A673 (cell line): ENCODE data around the gene ASPSCR1. TPM values are rescaled to one million over a fixed set of nuclear protein-coding genes. Genes with fewer than 3 reads are reported as not detected.

Experiments used
- BruUV-seq: library from RNA; stranded (reverse); fragments of 400-500 nt; replicated peaks from 2 replicates; lab custom pipeline; 2021; lab: Mats Ljungman, UMichigan
- CTCF ChIA-PET: fragments of 300-600 bp; sonication (Branson Sonifier 250); formaldehyde crosslinking; loops from one replicate; lab custom pipeline; 2022; ENCODE audit warnings: antibody characterized with exemption; lab: Charles Lee
- POLR2A ChIA-PET: fragments of 300-600 bp; sonication (Branson Sonifier 250); formaldehyde crosslinking; loops from one replicate; lab custom pipeline; 2022; ENCODE audit warnings: antibody characterized with exemption; ENCODE audit not compliant: low non-redundant PET; lab: Charles Lee
- DNase-seq: peaks from one replicate; pipeline ENCODE4 v3.0.0-alpha.2; 2015; ENCODE audit warnings: low spot score
- H3K27ac ChIP-seq: fragments of 200-600 bp; sonication (generic); 2 replicates; pipeline ENCODE4 v1.5.1; 2016; ENCODE audit warnings: mixed run types, low read depth, mild to moderate bottlenecking, mixed read lengths, antibody characterized with exemption, low read length; ENCODE audit not compliant: poor library complexity, severe bottlenecking
- H3K27me3 ChIP-seq: fragments of 200-600 bp; sonication (generic); replicated peaks from 2 replicates; pipeline ENCODE4 v1.6.1; 2017; ENCODE audit warnings: mixed run types, low read depth, mild to moderate bottlenecking, mixed read lengths, antibody characterized with exemption, low read length; ENCODE audit not compliant: insufficient read depth, poor library complexity
- H3K36me3 ChIP-seq: fragments of 200-600 bp; sonication (generic); 2 replicates; pipeline ENCODE4 v1.6.1; 2016; ENCODE audit warnings: mixed run types, mild to moderate bottlenecking, mixed read lengths, antibody characterized with exemption, low read length; ENCODE audit not compliant: insufficient read depth, poor library complexity, severe bottlenecking
- H3K4me1 ChIP-seq: fragments of 200-600 bp; sonication (generic); 2 replicates; pipeline ENCODE4 v1.6.1; 2017; ENCODE audit warnings: mixed run types, mild to moderate bottlenecking, mixed read lengths, antibody characterized with exemption, low read length; ENCODE audit not compliant: insufficient read depth, poor library complexity, severe bottlenecking
- H3K4me3 ChIP-seq: fragments of 200-600 bp; sonication (generic); 2 replicates; pipeline ENCODE4 v1.5.1; 2016; ENCODE audit warnings: low read depth, mixed run types, mild to moderate bottlenecking, mixed read lengths, low read length; ENCODE audit not compliant: poor library complexity, severe bottlenecking
- H3K9me3 ChIP-seq: fragments of 200-600 bp; sonication (generic); 2 replicates; pipeline ENCODE4 v1.6.1; 2016; ENCODE audit warnings: mixed run types, low read depth, mild to moderate bottlenecking, mixed read lengths, antibody characterized with exemption, low read length; ENCODE audit not compliant: poor library complexity, severe bottlenecking
- CTCF ChIP-seq: fragments of 300-800, 200-600 bp; sonication (generic); conservative IDR thresholded peaks from 2 replicates; pipeline ENCODE4 v1.5.1; 2017; ENCODE audit warnings: low read depth, mild to moderate bottlenecking, antibody characterized with exemption, low read length, moderate library complexity, mixed read lengths
- EZH2 ChIP-seq: fragments of 200-600 bp; sonication (generic); IDR thresholded peaks from 2 replicates; pipeline ENCODE4 v1.6.1; 2017; ENCODE audit warnings: borderline replicate concordance, low read depth, mild to moderate bottlenecking, mixed read lengths, antibody characterized with exemption, low read length; ENCODE audit not compliant: poor library complexity, severe bottlenecking
- intact Hi-C: fragments of 100-400 bp; cut with micrococcal nuclease; formaldehyde crosslinking; loops from one replicate; pipeline ENCODE4 v1.10.0; 2022; ENCODE audit not compliant: unreplicated experiment
- total RNA-seq: library from RNA; stranded (reverse); gene quantifications from 2 replicates; pipeline ENCODE4 v1.2.3, GENCODE V29; 2021

Gene ASPSCR1
- total RNA-seq, 1 experiment from 2014 or later: 46.2 TPM

GRCh38 chr17:81999976-82000802 lies 22.8 kb downstream of the ASPSCR1 start:
- TF ChIP-seq EZH2 (no peak), CTCF (no peak)
- no peaks in the 10 kb centered on the region for H3K36me3 ChIP-seq
- no peak overlapping the region for H3K4me3 ChIP-seq
- H3K9me3 ChIP-seq: no peaks in the 10 kb centered on the region
- H3K27me3 ChIP-seq: no peaks in the 10 kb centered on the region
- intact Hi-C loops: no loop called here
- DNase-seq: no peak
- H3K27ac ChIP-seq: no peak overlapping the region
- ChIA-PET CTCF (no interaction called here), POLR2A (no interaction called here)
- H3K4me1 ChIP-seq: peaks cover 9% of the 10 kb centered on the region
- no TSS peak for BruUV-seq

GRCh38 chr17:82000803-82001570 lies 23.6 kb downstream of the ASPSCR1 start:
- Histone ChIP-seq H3K9me3 (no peaks in the 10 kb centered on the region), H3K4me3 (no peak overlapping the region), H3K27ac (no peak overlapping the region), H3K4me1 (peaks cover 9% of the 10 kb centered on the region), H3K36me3 (no peaks in the 10 kb centered on the region), H3K27me3 (no peaks in the 10 kb centered on the region)
- intact Hi-C loops: no loop called here
- no TSS peak for BruUV-seq
- TF ChIP-seq EZH2: no peak
- TF ChIP-seq CTCF: no peak
- DNase-seq: no peak
- POLR2A ChIA-PET: no interaction called here
- CTCF ChIA-PET: no interaction called here

GRCh38 chr17:82001571-82002056 lies 24.2 kb downstream of the ASPSCR1 start:
- intact Hi-C loops: no loop called here
- CTCF ChIA-PET: no interaction called here
- POLR2A ChIA-PET: no interaction called here

More at GRCh38 chr17:82001571-82002056, 24.2 kb downstream of the ASPSCR1 start:
- TF ChIP-seq CTCF (no peak), EZH2 (no peak)
- no TSS peak for BruUV-seq
- Histone ChIP-seq H3K4me3 (no peak overlapping the region), H3K27ac (no peak overlapping the region), H3K27me3 (no peaks in the 10 kb centered on the region), H3K4me1 (peaks cover 9% of the 10 kb centered on the region), H3K9me3 (no peaks in the 10 kb centered on the region), H3K36me3 (no peaks in the 10 kb centered on the region)
- no peak for DNase-seq
